ENCODE measurements around the gene ZGRF1.

GRCh38 chr4:112540695-112541094 lies 96.0 kb downstream of the ZGRF1 start:
- TF ChIP-seq CTCF (IDR thresholded peaks at IDR 0.05 in 2 of 3, conservative IDR thresholded peaks at IDR 0.05 in 1 of 3; ENCODE audit: control insufficient read depth in 2 of 3, extremely low read depth in 1 of 3, insufficient read depth in 1 of 3, low read depth in 3 of 3, low read length in 3 of 3) (no peak), KAT2A (conservative IDR thresholded peaks at IDR 0.05; ENCODE audit: control insufficient read depth, low read depth, low read length) (no peak)

Data from GM12878 (cell line).